ENCODE measurements around the gene RNU6-8.

Gene RNU6-8

GRCh38 chr14:32202998-32203882, at the start of gene RNU6-8:
TSS of gene RNU6-8 (minus strand) at chr14:32203269.
- peak; percentile 59 for DNase-seq (ENCODE audit: low read depth)

- DNase-seq (ENCODE audit: low read depth), result no peak
Measured at GRCh38 chr14:32252030-32252670, 49.1 kb upstream of the RNU6-8 start.

GRCh38 chr14:32251530-32251929, 48.5 kb upstream of the RNU6-8 start:
- no peak for DNase-seq (ENCODE audit: low read depth)

DNA sequence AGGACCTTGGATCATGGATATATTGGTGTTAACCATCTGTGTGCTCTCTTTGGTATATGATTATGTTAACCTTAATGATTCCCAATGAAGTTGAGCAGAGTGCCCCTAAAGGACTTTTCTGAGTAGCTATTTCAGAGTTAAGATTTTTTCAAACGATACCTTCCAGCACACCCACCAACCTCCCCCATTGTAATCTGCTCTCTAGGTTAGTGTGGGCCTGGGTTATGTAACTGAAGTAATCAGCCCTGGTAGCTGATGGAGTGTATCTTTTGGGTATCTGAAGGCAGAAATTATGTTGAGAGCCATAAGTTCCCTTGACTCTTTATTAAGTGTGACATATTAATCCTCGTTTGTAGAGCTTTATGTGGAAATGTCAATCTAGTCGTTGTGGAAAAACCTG, 47.6 kb upstream of the RNU6-8 start:
- no peak for DNase-seq (ENCODE audit: low read depth)

DNA sequence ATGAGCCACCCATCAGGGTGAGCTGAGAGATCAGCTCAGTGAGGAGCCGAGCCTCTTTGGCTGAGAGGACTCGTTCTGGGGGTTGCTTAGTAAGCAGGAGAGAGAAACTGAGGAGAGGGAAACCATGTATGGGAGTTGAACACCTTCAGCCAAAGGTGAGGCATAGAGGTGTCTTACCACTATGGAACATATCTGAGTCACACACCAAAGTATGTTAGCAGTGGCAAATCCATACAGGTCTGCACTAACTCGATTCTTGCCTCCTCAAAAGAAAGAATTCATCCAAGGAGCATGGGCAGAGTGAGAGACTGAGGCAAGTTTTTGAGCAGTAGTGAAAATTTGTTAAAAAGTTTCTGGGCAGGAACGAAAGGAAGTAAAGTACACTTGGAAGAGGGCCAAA, 46.7 kb upstream of the RNU6-8 start:
- no peak for DNase-seq (ENCODE audit: low read depth)

DNA sequence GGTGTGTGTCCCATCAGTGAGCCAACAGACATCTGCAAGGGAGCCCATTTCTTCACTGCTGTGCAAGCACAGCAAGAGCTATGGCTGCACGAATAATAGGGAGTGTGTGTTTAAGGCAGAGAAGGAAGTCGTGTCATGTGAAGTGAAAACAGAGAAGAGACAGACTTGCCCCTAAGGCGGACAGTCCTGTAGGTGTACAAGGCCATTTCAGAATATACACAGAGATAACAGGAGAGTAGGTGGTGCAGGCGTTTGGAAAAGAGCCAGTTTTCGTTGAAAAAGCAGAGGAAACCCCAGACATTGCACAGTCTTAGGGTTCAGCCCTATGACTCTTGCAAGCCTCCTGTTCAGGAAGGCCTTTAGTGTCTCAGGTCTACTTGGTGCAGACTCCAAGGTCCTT, 46.3 kb upstream of the RNU6-8 start:
- no peak for DNase-seq (ENCODE audit: low read depth)

DNA sequence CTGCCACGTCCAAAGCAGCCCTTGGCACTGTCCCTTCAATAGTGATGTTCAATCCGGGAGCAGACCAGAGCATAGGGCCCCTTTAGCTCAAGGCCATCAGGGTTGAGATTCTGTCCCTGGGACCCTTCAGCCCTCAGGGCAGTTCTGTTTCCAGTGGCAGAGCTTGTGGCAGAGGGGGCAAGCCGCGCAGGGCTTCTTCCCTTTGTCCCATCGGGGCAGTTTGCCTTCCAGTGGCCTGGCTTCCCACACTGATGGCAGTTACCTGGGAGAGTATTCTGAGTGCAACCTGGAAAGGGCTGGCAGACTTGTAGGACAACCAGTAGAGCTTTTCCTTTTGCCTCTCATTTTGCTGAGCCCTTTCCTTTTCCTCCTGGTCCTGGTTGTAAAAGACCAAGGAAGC, 43.7 kb upstream of the RNU6-8 start:
- DNase-seq (ENCODE audit: low read depth), result no peak

DNA sequence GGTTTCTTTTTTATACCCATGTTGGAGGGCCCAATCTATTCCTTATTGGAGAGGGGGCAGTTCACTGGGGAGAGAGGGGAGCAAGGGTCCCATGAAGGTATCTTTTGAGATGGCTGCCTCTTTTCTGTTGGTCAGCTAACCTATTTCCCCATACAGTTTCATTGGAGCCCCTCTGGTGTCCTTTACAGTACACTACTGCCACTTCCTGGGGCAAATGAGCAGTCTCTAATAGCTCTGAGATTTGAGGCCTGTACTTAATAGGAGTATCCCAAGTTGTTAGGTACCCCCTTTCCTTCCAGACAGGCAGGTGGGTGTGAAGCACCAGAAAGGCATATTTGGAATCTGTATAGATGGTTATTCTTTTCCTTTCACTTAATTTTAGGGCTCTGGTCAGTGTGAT, 41.3 kb upstream of the RNU6-8 start:
- DNase-seq (ENCODE audit: low read depth), result no peak

- DNase-seq (ENCODE audit: low read depth), result no peak
Measured at GRCh38 chr14:32233260-32233659, 30.2 kb upstream of the RNU6-8 start.

- DNase-seq (ENCODE audit: low read depth), result no peak
Measured at GRCh38 chr14:32232481-32232880, 29.4 kb upstream of the RNU6-8 start.

- DNase-seq (ENCODE audit: low read depth), result no peak
Measured at GRCh38 chr14:32230695-32231280, 27.7 kb upstream of the RNU6-8 start.

DNA sequence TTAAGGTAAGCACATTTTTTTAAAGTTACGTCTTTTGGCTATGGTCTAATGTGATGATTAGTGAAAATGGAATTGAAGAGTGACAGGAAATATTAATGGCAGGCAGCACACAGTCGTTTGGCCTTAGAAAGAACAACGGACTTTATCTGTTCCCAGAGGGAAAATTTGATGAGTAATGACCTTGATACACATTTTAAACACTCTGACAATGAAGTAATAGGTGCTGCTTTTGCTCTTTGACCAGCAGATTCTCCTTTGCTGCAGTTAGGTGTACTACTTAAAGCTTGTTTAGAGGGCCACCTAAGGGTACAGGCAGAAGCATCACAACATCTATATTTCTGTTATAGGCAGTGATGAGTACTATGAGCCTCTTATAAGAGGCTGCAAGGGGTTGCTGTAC, 27.1 kb upstream of the RNU6-8 start:
- DNase-seq (ENCODE audit: low read depth), result peak; percentile 18

- no peak for DNase-seq (ENCODE audit: low read depth)
Measured at GRCh38 chr14:32226056-32226455, 23.0 kb upstream of the RNU6-8 start.

GRCh38 chr14:32225378-32225920, 22.4 kb upstream of the RNU6-8 start:
- DNase-seq (ENCODE audit: low read depth), result no peak

- peak; percentile 23 for DNase-seq (ENCODE audit: low read depth)
Measured at GRCh38 chr14:32224737-32225377, 21.8 kb upstream of the RNU6-8 start.

DNA sequence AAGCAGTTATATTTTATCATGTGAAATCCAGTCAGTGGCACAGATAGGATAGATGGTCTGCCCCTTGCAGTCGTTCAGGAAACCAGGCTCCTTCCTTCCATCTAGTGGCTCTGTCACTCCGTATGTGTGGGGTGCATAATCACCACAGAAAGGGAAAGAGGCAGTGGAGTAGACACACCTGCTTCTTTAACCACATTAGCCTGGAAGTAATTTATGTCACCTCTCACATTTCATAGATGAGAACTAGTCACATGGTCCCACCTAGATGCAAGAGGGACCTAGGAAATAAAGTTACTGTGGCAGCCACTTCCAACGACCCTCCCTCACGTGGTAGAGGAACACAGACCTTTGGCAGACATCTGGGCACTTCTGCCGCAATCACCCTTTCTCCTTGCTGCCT, 14.2 kb upstream of the RNU6-8 start:
- no peak for DNase-seq (ENCODE audit: low read depth)

DNA sequence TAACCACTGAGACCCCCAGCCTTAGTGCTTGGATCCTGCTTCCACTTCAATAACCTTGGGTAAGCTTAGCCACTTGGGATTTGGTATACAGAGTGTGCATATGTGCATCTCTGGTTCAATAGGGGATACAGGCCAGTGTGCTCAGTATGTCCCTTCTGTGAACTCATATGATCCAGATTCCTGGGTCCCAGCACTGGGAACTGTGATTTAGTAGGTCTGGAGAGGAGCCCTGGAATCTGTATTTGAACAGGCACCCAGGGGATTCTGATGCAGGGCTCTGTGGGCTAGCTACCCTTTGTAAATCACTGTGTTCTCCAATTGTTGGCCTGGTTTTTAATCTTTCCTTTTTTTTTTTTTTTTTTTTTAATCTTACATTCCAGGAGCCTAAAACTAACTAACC, 9.8 kb upstream of the RNU6-8 start:
- no peak for DNase-seq (ENCODE audit: low read depth)

DNA sequence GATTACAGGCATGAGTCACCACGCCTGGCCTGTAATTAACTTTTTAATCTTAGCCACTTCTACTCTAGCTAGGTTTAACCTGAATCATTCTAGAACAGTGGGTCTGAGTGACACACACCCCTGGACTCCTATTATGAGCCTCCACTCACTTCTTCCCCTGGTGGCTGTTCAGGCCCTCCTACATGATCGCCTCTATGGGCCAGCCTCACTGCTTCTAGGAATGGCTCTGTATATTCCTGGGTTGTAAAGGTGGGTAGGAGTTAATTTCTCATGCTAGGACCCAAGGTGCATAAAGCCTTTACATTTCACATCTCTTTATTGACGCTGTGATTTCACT, 8.0 kb upstream of the RNU6-8 start:
- DNase-seq (ENCODE audit: low read depth), result no peak

- no peak for DNase-seq (ENCODE audit: low read depth)
Measured at GRCh38 chr14:32209471-32209870, 6.4 kb upstream of the RNU6-8 start.

GRCh38 chr14:32208490-32208889, 5.4 kb upstream of the RNU6-8 start:
- DNase-seq (ENCODE audit: low read depth), result no peak

DNA sequence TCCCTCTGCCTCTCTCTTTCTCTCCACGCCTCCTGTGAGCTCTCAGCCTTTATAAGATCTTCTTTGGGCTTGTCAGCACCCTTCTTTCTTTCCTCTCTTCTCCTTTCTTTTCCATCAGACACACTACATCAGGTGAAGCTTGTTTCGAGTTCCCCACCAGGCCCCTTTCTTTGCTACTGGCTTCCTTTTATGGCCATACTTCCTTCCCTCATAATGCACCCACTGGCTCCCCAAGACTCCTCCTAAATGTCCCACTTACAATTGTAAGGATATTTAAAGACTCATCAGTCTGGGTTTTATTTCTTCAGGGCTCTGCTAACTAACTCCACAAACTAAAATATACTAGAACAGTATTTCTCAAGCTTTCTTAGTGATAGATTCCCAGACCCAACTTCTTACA, 3.5 kb upstream of the RNU6-8 start:
- no peak for DNase-seq (ENCODE audit: low read depth)

DNA sequence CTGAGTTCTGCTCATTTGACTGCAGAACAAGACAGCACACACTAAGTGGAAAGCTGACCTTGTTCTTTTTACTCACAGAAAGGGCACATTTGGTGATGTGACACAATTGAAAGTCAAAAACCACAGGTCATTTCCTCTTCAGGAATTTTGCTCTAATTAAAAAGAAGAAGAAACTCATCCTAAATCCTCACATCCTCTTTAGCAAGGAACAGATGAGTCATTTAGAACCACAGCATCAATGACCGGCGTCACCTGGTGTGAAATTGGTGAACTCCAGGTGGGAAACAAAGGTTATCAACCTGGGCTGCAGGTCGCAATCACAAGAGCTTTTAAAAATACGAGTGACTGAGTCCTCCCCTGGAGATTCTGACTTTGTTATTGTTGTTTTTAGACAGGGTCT, 2.9 kb upstream of the RNU6-8 start:
- no peak for DNase-seq (ENCODE audit: low read depth)

GRCh38 chr14:32205554-32205953, 2.5 kb upstream of the RNU6-8 start:
- DNase-seq (ENCODE audit: low read depth), result no peak
